ENCODE data around the gene MFSD11.
"Not testable (repeated sequence)": the region's sequence is repeated elsewhere in the genome, so short reads cannot be mapped to it uniquely, and the experiment has no call there.

Gene MFSD11

DNA sequence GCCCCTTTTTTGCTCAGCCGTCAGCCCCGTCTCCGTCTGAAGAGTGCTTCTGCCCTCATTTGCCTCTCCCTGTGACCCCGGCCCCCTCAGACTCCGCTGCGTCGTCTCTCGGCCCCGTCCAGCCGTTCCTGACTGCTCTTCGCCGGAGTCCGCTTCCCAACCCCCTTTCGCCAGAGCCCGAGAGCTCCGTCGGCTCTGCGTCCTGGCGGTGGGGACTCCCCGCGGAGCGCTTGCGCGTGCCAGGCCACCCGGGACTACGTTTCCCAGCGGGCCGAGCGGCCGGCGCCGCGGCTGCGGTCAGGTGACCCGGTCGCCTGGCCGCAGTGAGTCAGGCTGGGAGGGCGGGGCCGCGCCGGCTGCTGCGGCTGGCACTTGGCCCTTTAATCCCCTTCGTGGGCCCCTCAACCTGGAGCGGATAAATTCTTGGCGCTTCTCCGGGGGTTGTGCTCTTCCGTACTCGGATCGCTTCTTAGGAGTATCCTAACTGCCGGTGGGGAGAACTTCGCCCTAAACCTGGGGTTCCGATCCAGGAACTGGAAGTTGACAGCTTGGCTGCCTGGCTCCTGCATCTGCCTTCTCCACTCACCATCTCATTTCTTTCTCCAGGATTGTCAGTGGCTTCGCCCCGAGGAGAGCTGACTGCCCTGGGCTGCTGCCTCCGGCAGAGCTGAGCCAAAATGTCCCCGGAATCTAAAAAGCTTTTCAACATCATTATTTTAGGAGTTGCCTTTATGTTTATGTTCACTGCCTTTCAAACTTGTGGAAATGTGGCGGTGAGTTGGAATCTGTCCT lies at the start of gene MFSD11:
Gene MFSD11, plus strand, starts transcription at position 444 of the 792 bp plus-strand sequence. Its CDS starts 234 bp downstream, at position 678.
- peak; percentile 88 for DNase-seq (ENCODE audit: low read depth)

DNA sequence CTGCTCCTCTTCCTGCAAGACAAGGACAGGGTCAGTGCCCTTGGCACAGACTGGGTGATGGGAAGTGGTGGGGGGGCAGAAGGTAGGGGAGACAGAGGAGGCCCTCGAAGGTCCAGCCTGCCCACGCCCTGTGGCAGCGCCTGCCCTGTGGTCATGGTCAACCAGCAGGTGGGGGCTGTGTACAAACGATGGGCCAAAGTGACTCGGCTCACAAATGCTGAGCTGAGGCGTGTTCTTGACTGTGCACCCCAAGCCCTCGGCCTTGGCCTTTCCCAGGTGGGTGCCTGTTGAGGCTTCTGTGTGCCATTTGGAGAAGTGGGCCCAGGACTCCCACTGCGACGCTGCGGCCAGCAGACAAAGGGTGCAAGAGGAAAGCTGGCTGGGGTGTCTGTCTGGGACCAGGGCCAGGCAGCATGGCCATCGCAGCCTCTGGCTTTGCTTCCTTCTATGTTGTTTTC lies 49.7 kb upstream of the MFSD11 start:
- DNase-seq (ENCODE audit: low read depth): no peak

DNA sequence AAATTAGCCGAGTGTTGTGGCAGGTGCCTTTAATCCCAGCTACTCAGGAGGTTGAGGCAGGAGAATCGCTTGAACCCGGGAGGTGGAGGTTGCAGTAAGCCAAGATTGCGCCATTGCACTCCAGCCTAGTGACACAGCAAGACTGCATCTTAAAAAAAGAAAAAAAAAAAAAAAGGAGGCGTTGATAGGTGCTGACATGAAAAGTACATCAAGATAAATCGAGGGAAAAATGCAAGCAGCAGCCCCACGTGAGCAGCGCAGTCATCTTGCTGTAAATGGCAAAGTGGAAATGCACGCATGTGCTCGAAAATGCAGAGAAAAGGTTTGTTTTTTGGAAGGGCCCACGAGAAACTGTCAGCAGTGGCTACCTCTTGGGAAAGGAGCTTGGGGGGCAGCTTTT lies 48.1 kb upstream of the MFSD11 start:
- DNase-seq (ENCODE audit: low read depth): no peak

DNA sequence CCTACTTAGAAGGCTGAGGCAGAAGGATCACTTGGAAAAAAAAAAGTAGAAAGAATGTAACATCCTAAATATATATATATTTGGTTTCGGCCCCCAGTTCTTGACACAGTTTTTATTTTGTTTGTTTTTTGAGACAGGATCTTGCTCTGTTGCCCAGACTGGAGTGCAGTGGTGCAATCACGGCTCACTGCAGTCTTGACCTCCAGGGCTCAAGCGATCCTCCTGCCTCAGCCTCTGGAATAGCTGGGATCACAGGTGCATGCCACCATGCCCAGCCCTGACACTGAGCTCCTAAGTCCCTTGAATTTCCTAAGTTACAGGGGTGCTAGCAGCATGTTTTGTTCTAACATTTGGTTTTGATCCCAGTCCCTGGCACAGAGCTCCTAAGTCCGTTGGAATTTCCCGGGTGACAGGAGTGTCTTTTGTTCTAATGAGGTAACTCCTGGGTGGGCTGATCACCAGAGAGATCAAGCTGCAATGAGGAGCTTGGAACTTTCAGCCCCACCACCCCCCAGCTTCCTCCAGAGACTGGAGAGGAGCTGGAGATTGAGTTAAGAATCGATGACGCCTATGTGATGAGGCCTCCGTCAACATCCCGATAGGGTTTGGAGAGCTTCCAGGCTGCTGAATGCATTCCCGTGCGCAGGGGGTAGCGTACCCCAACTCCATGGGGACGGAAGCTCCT lies 47.2 kb upstream of the MFSD11 start:
- DNase-seq (ENCODE audit: low read depth): no peak

DNA sequence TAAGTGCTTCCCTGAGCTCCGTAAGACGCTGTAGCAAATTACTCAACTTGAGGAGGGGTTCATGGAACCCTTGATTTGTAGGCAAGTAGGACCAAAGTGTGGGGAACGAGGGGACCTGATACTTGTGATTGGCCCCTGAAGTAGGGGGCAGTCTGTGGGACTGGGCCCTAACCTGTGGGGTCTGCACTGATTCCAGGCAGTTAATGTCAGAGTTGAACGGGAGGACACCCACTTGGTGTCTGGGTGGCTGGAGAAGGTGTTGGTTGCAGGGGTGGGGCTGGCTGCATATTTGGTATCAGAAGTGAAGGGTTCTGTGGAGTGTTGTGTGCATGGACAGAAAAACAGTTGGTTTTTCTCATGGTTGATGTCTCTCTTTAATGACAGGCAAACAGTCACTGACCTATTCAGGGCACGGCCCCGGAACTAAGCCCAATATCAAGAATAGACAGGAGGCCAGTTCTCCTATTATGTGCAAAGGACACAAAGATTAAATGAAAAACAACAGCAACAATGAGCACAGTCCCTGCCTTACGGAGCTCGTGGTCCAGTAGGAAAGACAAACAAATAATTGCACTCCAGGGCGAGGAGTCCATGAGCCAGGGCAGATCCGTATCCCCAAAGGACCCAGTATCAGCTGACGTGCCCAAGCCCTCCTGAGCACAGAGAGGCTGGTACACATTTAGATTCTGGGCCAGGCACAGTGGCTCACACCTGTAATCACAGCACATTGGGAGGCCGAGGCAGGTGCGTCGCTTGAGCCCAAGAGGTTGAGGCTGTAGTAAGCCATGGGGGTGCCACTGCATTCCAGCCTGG lies 46.3 kb upstream of the MFSD11 start:
- DNase-seq (ENCODE audit: low read depth): no peak

DNA sequence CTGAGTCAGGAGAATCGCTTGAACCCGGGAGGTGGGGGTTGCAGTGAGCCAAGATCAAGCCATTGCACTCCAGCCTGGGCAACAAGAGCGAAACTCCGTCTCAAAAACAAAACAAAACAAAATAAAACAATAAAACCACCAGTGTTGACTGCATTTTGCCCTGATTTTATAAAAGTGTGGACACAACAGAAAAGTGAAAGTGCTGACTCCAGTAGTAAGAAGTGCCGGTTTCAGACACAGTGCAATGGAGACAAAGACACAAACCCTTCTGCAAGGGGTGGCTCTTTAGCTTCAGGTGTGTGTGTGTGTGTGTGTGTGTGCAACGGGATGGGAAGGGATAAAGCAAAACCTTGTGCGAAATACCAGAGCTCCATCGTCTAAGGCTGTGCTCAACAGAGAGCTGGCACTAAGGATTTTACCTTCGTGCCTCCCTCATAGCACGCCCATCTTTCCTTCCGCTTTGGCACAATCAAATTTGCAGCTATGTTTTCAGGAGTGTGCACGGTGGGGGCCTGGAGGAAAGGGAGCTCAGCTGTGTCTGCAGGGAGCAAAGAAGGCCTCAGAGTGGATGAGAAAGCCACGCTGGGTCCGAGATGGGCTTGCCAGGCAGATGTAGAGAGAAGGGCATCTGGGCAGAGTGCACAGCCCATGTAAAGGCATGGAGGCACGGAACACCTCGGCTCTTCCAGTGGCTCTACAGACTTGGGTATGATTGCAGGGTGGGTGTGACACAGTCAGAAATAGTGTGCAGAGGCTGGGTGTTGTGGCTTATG lies 42.7 kb upstream of the MFSD11 start:
- DNase-seq (ENCODE audit: low read depth): no peak

DNA sequence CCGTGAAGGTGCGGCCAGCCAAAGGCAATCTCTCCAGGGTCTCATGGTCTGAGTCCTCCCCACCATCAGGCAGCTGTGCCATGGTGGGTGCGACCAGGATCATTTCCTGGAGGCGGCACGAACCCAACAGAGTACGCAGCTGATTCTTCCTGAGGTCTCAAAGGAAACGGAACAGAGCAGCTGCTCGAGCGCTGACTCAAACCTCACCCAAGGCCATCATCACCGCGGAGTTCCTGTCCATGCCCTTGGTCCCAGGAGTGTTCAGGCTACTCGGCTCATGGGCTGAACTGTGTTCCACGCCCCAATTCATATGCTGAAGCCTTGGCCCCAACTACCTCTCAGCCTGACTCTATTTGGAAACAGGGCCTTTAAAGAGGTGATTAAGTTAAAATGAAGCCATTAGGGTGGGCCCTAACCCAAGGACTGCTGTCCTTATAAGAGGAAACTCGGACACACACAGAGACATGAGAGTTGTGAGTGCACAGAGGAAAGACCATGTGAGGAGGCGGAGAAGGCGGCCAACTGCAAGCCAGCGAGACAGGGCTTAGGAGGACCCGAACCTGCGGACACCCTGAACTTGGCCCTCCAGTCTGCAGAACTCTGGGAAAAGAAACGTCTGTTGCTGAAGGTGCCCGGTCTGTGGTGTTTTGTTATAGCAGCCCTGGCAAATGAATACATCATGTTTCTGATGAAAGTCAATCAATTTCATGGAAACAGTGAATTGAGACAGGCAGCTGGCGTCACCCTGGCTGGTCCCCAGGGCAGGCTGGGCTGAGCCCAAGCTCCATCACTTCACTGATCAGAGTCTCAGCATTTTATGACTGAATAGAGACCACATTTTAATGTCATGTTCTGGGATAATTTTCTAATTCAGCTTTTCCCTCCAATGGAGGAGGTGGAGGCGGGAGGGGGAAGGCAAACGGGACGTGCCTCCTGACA lies 40.9 kb upstream of the MFSD11 start:
- DNase-seq (ENCODE audit: low read depth): no peak

DNA sequence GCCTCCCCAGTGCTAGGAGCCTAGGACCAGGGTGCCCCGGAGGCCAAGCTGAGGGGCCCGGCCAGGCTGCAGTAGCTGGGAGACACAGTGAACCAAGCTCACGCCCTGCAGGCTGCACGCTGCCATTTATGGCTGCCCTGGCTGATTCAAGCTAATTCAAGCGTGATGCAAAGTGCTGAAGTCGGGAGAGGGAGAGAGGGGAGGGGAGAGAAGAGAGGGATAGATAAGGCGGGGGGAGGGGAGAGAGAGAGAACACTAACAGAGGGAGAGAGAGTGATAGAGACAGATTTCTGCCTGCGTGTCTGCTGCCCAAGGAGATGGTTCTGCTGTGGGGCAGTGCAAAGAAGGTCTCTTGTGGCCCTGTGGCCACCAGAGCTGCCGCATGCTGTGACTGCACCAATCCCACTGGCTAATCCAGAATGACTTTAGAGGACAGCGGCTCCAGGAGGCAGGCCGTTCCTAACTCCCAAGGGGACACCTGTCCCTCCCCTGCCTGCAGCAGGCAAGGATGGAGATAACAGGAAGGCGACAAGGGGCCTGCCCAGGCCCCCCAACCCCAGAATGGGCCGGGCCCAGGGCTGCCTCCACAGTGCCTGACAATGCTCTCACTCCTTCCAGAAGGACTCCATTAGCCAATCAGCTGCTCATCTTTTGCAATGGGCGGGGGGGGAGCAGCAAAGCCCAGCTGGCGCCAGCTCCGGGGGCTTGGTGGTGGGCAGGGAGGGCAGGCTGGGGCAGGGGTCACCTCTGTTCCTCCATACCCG lies 40.0 kb upstream of the MFSD11 start:
- no peak for DNase-seq (ENCODE audit: low read depth)

DNA sequence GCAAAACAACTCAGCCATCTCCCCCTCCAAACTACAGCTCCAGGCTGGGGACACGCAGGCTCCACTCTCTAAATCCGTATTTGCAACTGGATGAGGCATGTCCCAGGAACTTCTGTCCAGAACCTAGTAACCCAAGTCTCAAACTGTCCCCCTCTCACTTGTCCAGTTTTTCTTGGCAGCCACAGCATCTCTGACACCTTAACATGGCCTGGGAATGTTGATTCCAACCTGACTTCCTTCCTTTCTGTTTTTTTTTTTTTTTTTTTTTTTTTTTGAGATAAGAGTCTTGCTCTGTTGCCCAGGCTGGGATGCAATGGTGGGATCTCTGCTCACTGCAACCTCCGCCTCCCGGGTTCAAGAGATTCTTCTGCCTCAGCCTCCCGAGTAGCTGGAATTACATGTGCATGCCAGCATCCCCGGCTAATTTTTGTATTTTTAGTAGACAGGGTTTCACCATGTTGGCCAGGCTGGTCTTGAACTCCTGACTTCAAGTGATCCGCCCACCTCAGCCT lies 39.4 kb upstream of the MFSD11 start:
- DNase-seq (ENCODE audit: low read depth): not testable (repeated sequence)

DNA sequence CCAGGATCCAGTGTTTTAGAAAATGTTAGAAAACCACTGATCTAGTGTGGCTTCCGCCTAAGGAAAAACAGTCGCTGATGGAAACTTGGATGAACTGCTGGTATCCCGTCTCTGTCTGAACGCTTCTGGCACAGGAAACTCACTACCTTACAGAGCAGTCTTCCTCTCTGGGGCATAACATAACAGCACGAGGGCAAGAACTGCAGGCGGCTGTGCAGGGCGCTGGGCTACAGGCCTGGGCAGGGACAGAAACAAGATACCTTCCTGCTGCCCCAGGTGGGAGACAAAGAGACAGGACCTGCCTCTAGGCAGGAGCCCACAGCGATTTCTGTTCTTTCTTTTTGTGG lies 37.7 kb upstream of the MFSD11 start:
- DNase-seq (ENCODE audit: low read depth): no peak

DNA sequence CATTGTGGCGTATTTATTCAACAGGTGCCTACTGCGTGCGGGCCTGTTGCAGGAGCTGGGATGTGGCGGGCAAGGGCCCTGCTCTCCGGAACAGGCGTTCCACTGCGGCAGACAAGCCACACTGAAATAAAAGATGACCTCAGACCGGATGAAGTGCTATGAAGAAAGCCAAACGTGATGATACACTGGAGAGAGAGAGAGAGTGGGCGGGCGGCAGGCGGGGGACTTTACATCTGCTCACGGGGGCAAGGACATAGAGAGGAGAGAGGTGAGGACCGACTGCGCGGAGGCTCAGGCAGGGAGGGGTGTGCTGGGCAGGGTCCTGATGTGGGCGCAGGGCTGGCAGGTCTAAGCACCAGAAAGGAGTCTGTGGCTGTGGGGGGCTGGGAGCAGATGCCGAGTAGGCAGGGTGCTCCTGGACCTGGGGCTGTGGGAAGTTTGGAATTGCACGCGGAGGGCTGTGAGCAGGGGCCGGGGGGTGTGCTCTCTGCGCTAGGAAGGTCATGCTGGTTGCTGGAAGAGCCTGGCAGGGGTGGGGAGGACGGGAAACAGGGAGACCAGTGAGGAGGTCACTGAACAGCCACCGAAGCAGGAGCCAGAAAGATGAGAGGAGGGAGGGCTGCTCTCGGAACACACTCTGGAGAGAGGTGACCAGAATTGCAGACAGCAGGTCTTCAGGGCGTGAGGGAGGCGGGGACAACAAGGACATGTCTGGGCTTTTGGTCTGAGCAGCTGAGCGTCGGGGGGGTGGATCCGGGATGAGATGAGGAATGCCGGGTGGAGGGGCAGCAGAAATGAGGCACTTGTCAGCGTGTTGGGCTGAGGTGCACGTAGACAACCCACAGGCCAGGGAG lies 37.1 kb upstream of the MFSD11 start:
- peak; percentile 71 for DNase-seq (ENCODE audit: low read depth)

DNA sequence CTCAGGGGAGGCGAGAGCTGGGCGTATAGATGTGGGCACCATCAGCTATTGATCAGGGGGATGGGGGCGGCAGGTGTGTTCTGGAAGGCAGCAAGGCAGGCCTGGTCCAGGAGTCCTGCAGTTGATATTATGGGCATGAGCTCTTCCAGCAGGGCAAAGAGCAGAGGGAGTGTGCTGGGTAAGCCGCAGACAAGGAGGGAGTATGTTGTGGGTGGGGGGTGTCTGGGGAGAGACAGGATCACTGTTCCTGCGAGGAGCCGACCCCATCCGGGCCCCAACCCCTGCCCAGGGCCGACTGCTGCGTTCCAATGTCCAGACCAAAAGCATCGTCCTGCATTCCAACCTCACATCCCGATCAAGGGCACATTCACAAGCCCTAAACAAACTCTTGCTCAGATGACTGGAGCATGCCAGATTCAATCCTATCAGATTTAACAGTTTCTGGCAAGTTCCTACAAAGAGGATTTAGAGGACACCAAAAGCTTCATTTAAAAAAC lies 36.4 kb upstream of the MFSD11 start:
- no peak for DNase-seq (ENCODE audit: low read depth)

DNA sequence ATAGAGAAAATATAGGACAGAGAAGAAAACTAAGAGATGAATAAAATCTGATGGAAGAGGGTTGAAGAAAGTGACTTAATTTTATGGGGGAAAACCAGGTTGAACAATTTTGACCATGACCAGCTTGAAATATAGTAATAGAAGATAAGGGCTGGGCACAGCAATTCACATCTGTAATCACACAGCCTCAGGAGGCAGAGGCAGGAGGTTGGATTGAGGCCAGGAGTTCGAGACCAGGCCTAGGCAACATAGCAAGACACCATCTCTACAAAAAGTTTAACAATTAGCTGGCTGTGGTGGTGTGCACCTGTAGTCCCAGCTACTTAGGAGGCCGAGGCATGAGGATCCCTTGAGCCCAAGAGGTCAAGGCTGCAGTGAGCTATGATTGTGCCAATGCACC lies 35.8 kb upstream of the MFSD11 start:
- DNase-seq (ENCODE audit: low read depth): no peak

DNA sequence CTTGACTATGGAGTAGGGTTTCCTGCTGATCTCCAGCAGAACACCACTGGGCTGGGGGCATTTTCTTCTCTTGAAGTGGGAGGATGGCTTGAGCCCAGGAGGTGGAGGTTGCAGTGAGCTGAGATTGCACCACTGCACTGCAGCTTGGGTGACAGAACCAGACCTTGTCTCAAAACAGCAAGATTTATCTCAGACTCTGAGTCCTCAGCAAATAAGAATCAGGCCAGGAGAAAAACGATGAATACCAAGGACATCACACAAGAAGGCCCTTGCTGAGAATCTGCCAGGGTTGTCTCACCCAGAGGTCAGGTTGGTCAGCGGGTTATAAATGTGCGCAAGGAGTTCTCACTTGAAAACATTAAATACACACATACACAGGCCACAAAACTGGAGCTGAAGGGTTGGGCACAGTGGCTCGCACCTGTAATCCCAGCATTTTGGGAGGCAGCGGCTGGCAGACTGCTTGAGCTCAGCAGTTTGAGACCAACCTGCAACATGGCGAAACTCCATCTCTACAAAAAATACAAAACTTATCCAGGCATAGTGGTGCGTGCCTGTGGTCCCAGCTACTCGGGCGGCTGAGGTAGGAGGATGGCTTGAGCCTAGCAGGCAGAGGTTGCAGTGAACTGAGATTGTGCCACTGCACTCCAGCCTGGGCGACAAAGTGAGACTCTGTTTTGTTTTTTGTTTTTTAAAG lies 34.8 kb upstream of the MFSD11 start:
- no peak for DNase-seq (ENCODE audit: low read depth)

DNA sequence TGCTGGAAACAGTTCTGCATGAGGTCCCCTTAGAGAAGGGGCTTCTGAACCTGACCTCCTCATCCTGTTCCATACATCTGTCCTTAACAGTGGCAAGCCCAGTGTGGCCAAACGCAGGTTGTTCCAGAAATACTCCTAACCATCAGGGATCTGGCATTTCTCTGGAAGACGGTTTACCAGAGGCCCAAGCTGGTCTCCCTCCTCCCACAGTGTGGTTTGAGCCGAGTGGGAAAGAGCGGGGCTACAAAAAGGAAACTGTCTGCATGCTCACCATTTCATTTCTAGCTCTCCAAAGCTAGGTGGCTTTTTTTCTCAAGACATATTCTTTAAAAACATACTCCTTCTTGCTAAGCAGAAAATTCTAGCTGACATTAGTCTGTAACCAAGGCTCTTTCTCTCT lies 33.1 kb upstream of the MFSD11 start:
- DNase-seq (ENCODE audit: low read depth): no peak

DNA sequence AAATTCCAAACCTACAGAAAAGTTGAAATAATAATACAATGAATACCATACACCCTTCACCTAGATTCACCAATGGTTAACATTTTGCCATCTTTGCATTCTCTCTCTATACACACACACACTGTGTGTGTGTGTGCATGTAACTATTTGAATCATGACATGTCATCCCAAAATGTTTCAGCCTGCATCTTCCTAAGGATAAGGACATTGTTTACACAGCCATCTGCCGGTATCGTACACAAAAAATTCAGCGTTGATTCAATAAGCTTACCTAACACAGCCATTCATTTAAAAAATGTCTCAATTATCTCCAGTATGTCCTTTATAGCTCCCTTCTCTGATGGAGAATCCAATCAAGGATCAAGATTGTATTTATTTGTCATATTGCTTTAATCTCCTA lies 31.1 kb upstream of the MFSD11 start:
- DNase-seq (ENCODE audit: low read depth): no peak

DNA sequence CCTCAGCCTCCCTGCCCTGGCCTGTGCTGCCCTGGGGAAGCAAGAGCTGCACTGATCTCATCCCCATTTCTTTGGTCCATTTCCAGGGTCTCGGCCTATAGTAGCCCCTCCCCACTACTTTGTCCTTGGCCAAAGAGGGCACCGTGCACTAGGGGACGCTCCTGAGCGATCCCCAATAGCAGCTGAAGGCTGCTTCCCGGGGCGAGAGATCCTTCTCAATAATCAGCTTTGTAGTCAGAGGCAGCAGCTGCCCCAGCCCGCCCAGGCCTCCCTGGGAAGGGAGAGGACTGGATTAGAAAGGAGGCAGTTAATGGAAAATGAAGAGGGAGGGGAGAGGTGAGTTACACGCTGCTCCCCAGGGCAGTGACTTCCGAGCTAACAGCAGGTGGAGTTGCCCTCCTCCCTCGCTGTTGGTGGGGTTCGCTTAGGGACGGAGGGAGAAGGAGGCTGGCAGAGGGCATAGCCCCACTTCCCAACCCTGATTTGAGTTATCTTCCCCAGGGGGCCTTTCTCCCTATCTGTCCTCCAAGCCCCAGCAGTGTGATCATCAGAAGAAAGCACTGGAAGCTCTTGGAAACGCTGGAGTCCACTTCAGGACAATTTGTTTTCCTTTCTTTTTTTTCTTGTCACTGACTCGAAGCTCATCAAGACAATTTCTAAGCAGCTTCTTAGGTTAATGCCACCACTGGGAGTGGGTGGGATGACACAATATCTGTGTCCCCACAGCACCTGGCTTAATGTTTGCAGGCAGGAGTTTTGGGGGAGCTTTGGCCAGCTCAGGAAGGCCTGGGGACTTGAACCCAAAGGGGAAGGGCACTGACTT lies 29.7 kb upstream of the MFSD11 start:
- no peak for DNase-seq (ENCODE audit: low read depth)

All from GM04504 (cell line).